Right lobe of liver (tissue), 4 donors: ENCODE data around the gene CSNK1A1.

Experiments used
- POLR2A ChIP-seq: fragments of 450-650 bp; IDR thresholded peaks from one replicate; pipeline ENCODE4 v1.6.1; 2017; ENCODE audit warnings: antibody characterized with exemption, mild to moderate bottlenecking
- TF ChIP-seq, protein P1 (sequence below), 4 donors: fragments of 200-600 bp in 3 of 4; fragments of 450-650 bp in 1 of 4; IDR thresholded peaks; one replicate each; pipeline versions ENCODE4 v1.5.1 to v1.8.0; 2016 to 2022; ENCODE audit warnings: antibody characterized with exemption in 4 of 4, mild to moderate bottlenecking in 2 of 4
- donor health status: DM: no; HTN: no; CAD: no.
- donor health status: DM: no; HTN: no; CAD: no.
- donor health status: DM: no; HTN: yes; CAD: no.

- TF ChIP-seq, protein P1, sequence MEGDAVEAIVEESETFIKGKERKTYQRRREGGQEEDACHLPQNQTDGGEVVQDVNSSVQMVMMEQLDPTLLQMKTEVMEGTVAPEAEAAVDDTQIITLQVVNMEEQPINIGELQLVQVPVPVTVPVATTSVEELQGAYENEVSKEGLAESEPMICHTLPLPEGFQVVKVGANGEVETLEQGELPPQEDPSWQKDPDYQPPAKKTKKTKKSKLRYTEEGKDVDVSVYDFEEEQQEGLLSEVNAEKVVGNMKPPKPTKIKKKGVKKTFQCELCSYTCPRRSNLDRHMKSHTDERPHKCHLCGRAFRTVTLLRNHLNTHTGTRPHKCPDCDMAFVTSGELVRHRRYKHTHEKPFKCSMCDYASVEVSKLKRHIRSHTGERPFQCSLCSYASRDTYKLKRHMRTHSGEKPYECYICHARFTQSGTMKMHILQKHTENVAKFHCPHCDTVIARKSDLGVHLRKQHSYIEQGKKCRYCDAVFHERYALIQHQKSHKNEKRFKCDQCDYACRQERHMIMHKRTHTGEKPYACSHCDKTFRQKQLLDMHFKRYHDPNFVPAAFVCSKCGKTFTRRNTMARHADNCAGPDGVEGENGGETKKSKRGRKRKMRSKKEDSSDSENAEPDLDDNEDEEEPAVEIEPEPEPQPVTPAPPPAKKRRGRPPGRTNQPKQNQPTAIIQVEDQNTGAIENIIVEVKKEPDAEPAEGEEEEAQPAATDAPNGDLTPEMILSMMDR (IDR thresholded peaks at IDR 0.05) = no peak
- no peak for TF ChIP-seq POLR2A
These were observed 95.3 kb downstream of the CSNK1A1 start for GRCh38 chr5:149455889-149456409.
